Anterior cingulate cortex (tissue), 58 donors: ENCODE measurements around the gene SCAF1.

Experiments used
- DNase-seq, 58 donors: peaks; one replicate each; lab custom pipeline; 2025; lab: John Stamatoyannopoulos, UW

The SCAF1 gene

DNA sequence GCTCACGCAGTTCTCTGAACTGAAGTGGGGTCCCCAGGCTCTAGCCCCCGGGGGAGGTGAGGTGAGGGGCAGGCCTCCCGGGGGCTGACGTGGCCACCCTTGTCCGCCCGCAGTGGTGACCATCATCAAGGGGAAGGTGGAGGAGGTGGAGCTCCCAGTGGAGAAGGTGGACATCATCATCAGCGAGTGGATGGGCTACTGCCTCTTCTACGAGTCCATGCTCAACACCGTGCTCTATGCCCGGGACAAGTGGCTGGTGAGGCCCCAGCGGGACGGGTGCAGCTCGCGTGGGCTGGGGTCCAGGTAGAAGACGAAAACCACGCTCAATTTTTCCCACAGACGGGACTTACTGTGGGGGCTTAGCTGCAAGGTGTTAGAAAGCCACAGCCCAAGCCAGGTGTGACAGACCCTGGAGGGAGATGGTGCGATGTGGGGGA is 41.8 kb downstream of the SCAF1 start:
- DNase-seq = no peak

DNA sequence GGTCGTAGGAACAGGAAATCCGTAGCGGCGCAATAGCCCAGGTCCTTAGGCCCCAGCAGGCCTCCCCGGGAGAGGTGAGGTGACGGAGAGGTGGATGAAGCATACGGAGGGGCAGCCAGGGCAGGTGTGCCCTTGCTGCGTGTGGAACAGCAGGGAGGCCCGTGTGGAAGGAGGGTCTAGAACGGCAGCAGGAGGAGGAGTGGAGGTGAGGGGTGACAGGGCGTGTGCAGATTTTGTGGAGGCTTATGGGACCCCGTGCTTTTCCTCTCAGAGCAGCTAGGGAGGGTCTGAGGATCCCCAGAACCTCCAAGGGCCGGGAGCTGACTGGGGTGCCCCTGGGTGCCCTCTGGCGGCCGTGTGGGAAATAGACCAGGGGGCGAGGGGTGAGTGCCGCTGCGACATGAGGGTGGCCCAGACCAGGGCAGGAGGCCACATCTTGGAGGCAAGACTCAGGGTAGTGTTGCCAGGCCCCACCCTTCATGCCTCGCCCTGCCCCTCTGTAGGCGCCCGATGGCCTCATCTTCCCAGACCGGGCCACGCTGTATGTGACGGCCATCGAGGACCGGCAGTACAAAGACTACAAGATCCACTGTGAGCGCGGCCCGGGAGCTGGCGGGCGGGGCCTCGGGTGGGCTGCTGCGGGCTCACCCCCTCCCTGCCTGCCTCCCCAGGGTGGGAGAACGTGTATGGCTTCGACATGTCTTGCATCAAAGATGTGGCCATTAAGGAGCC is 42.4 kb downstream of the SCAF1 start:
- DNase-seq = no peak

DNA sequence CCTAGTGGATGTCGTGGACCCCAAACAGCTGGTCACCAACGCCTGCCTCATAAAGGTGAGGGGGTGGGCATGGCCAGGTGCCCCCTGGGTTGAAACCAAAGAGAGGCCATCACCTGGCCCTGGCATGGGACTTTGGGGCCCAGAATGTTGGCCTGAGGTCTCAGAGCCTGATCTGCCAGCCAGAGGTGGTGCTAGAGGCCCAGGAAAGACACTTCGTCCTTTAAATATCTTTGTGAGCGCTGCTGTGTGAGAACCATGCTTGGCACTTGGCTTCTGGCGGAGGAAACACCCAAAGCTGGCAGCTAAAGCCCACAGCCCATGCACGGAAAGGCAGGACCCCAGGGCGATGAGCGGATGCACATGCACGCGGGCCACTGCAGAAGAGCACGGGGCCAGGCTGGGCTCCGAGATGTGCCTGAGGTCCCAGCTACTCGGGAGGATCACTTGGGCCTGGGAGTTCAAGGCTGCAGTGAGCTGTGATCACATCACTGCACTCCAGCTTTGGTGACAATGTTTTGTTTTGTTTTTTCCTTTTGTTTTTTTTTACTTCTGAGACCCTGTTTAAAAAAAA is 43.1 kb downstream of the SCAF1 start:
- no peak for DNase-seq

DNA sequence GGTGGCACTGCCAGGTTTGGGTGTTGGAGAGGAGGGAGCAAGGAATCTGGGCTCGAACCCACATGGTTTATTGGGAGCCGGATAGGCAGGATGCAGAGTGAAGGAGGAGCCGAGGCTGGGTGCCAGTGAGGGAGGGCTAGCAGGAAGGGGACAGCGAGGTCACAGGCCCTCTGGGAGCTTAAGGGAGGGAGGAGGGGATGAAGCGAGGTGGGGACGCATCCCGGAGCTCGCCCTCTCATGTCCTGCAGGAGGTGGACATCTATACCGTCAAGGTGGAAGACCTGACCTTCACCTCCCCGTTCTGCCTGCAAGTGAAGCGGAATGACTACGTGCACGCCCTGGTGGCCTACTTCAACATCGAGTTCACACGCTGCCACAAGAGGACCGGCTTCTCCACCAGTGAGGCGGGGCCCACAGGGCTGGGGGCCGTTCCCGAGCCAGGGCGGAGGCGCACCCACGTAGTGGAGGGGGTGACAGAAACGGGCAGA is 43.9 kb downstream of the SCAF1 start:
- no peak for DNase-seq

DNA sequence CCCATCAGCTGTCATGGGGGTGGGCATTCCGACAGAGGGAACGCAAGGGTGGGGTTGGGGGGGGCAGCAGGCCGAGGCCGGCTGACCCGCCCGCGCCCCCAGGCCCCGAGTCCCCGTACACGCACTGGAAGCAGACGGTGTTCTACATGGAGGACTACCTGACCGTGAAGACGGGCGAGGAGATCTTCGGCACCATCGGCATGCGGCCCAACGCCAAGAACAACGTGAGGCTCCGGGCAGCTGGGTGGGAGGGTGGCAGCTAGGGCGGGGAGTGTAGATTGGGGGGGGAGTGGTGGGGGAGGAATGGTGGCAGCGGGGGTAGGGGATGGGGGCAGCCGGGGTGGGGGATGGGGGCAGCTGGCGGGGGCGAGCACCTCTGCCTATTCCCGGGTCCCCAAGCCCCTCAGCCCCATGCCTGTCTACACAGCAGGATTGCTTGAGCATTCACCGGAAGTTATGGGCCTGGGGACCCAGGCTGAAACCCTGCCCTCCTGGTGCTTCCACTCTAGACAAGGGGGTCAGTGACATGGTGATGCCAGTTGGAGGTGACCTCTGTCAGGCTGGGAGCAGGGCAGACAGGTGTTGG is 44.6 kb downstream of the SCAF1 start:
- no peak for DNase-seq

DNA sequence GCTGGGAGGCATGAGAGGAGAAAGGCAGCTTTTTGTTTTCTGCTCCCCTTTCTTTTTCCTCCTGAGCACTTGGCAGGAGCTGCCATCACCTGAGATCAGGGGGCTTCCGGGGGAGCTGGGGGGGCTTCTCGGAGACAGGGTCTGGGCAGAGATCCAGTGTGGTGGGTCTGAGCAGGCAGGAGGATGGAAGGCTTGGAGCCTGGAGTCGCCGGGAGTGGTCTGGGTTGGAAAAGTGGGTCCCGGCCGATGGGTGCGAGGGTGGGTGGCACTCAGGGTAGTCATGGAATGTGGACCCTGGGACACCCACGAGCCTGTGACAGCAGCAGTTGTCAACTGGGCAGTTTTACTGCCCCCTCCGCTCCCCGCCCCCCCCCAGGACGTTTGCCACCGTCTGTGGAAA is 45.1 kb downstream of the SCAF1 start:
- no peak for DNase-seq

DNA sequence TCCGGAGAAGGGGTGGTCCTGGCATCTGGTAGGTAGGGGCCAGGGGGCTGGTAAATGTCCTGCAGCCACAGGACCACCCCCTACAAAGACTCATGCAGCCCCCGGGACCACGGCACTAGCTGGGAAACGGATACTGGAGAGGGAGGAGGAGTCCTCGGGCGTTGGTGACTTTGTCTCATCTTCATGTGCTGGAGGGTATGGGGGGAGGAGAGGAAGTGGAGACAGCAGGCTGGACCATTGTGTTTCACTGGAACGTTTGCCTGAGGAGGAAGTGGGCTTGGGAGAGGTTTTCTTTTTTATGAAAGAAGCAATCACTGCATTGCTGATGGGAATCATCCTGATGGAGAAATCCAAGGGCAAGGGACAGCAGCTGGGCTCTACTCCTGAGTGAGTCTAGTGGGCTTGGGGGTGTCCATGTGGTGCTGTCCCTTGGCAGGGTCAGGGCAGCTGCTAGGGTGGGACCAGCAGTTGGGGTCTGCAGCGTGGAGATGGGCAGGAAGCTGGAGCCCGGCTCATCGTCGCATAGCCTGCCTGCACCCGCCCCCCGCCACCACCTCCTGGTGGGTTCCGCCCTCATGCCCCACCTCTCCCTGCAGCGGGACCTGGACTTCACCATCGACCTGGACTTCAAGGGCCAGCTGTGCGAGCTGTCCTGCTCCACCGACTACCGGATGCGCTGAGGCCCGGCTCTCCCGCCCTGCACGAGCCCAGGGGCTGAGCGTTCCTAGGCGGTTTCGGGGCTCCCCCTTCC is 45.7 kb downstream of the SCAF1 start:
- no peak for DNase-seq

DNA sequence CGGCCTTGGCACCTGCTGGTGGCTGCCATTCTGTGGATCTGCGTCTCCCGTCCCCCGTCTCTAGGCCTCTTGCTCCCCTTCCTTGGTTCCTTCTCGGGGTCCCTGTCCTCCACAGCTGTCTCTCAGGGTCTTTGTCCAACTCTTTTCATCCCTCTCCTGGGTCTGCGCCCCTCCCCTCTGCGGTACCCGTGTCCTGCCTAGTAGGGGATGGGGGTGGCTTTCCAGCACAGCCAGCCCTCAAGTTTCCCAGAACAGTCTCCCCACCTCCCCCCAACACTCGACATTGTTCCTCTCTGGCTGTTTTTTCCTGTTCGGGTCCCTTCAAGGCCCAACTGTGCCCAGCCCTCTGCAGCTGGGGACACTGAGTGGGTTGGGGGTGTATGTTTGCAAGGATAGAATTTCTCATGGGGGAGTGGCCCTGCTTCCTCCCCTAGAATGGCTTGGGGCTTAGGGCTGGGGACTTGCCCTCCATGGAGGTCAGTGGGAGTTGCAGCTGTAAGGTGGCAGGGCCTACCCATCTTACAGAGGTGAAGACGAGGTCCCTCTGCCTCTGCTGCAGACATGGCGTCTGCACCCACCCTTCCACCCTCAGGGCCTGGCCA is 46.6 kb downstream of the SCAF1 start:
- no peak for DNase-seq

DNA sequence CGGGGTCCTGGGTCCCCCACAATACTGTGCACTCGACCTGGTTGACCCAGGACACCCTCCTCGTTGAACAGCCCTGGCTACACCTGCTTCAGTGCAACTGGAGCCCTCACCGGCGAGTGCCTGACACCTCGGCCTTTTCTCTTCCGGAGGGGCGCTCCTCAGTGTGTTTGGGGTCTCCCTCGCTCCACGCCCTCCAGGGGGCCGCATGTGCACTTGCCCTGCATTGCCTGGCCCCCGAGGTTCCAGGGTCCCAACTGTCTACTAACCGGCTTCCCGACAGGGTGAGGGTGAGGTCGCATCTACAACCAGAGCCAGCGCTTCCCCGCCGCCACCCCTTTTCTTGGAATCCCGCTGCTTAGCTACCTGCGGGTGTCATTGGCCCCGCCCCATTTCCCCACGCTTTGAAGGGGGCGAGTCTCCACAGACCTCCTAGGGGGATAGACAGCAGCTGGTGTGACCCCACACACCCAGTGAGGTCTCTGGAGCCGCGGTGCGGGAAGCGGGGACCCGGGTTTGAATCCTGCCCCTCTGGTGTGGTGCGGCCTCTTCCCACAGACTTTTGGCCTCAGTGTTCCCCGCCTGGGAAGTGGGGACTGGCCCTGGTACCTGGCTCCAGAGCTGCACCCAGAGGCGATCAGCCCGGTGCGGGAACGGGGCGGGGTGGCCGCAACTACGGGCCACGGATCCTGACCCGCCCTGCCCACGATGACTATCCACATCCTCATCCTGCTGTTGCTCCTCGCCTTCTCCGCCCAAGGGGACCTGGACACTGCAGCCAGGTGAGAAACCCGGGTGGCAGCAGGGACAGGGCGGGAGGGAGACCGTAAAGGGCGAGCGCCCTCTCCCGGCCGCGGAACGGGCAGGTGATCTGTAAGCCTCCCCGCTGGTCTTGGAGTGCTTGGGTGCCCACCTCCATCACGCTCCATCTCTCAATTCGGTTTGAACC is 47.4 kb downstream of the SCAF1 start, which contains the start of gene ADM5:
TSS of gene ADM5 (plus strand) at position 462 of the 946 bp plus-strand sequence. CDS start at position 706, 244 bp downstream.
- DNase-seq = peak in 35 of 58 donors; percentile 9 to 76 (median 37)

DNA sequence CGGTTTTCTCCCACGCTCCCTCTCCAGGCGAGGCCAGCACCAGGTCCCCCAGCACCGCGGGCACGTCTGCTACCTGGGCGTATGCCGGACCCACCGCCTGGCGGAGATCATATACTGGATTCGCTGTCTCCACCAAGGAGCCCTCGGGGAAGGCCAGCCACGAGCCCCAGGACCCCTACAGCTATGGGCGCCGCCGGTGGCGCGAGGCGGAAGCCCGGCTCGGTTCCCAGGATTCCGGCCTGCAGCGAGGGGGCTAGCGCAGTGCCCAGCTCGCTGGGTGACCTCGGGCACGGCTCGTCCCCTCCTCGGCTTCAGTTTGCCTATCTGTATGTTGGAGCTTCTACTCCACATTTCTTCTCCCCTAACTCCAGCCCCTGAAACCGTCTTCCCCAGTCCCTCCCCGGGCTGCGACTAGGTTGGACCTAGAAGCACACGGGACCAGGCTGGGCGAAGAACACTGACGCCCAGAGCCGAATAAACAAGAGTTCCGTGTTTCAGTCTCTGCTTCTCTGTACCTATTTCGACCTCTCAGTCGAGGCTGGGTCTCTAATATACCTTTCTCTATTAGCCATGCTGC is 48.2 kb downstream of the SCAF1 start:
- peak in 5 of 58 donors; percentile 17 to 62 (median 46) for DNase-seq

DNA sequence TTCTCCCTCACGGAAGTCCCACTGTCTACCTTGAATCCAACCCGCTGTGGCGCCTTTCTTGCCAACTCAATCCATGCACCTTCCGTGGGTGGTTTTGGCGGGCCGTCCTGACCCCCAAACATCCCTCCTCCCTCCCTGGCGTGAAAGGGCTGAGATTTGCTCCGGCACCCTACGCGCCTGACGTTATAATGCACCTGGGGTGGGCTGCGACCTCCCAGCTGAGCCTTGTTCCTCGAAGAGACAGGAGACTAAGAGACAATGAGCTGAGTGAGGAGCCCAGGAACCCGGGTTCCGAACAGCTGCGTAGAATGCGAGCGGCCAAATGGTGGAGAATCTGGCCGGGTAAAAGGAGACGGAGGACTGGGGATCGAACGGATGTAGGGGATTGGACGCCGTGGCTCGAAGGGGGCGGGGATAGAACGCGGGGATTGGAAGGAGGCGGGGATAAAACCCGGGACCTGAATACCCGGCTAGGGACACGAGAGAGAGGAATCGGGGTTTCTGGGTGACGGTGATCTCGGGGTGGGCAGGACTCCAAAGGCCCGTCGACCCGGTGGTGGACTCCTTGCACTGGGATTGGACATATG is 48.7 kb downstream of the SCAF1 start, which contains the start of gene CPT1C:
TSS of gene CPT1C (plus strand) at position 461 of the 587 bp plus-strand sequence. CDS start 1,137 bp downstream, outside the sequence.
- peak in 57 of 58 donors; percentile 43 to 93 (median 81) for DNase-seq

DNA sequence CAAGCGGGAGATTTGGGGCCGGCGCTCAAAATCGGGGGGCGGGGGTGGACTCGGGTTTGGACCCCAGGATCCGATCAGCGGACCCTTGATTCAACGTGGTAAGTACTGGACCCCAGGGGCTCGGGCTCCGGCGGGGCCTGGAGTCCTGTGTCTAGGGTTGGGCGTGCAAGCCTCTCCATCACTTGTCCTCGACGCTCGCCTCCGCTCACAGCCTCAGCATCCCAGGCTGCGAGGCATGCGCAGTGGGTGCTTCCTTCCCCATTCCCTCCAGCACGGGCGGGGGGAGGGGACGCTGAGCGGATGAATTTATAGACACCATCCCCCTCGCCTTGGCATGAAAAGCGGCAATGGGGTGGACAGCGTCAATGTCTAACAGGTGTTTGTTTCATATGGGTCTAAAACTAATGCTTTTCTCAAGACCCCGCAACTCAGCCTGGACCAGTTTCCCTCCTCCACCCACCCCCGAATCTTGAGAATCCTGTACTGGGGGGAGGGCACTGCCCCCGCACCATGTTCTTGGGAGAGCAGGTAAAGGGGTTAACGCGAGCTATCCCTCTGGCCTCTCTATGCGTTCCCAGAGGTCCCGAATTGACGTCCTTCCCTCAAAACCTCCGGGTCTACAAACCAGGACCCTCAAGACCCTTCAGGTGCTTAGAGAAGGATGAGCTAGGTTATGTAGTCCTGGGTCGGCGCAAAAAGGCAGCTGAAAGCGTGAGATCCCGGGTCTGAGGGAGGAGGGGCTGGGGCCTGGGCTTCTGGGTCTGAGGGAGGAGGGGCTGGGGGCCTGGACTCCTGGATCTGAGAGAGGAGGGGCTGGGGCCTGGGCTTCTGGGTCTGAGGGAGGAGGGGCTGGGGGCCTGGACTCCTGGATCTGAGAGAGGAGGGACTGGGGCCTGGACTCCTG is 49.5 kb downstream of the SCAF1 start:
- peak in 56 of 58 donors; percentile 39 to 88 (median 67) for DNase-seq

DNA sequence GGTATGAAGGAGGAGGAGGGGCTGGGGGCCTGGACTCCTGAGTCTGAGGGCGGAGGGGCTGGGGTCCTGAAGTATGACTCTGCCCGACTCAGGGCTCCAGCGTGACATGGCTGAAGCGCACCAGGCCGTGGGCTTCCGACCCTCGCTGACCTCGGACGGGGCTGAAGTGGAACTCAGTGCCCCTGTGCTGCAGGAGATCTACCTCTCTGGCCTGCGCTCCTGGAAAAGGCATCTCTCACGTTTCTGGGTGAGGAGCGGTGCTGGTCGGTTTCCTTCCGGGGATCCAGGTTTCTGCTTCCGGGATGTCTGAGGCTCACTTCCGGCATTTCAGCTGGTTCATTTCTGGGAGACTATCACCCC is 50.1 kb downstream of the SCAF1 start:
- peak in 31 of 58 donors; percentile 7 to 65 (median 25) for DNase-seq

DNA sequence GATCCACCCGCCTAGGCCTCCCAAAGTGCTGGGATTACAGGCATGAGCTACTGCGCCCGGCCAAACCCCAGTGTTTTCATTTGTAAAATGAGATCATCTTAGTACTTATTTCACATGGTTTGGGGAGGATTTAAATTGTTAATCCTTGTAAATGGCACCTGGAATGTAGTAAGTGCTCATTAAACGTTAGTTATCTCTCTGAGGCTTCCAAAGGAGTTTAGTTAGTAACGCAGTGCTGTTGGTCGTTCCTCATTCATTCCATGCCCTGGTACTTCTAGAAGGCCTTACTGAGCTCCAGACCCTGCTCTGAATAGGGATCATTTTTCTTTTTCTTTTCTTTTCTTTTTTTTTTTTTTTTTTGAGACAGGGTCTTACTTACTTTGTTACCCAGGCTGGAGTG is 54.1 kb downstream of the SCAF1 start:
- no peak for DNase-seq

DNA sequence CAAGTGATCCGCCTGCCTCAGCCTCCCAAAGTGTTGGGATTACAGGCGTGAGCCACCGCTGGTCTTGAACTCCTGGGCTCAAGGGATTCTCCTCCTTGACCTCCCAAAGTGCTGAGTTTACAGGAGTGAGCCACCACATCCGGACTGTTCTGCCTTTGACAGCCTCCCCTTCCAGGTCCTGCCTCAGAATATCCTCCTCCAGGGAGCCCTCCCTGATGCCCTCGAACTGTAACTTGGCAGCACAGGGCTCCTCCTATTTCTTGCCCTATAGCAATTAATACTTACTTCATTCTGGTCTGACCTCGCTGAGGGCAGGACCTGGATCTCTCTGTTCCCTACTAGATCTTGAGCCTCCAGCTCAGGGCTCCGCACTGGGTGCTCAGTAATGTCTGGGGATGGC is 54.9 kb downstream of the SCAF1 start:
- no peak for DNase-seq

DNA sequence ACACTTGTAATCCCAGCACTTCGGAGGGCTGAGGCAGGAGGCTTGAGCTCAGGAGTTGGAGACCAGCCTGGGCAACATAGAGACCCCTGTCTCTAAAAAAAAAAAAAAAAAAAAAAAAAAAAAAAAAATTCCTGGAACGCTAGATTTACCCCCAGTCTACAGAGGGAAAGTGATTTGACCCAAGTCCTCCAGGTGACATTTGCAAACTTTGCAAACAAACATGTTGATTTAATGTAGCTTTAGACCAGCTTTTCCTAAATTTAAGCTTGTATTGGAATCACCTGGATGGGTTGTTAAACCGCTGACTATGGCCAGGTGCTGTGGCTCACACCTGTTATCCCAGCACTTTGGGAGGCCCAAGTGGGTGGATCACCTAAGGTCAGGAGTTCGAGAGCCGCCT is 57.4 kb downstream of the SCAF1 start:
- DNase-seq = no peak

DNA sequence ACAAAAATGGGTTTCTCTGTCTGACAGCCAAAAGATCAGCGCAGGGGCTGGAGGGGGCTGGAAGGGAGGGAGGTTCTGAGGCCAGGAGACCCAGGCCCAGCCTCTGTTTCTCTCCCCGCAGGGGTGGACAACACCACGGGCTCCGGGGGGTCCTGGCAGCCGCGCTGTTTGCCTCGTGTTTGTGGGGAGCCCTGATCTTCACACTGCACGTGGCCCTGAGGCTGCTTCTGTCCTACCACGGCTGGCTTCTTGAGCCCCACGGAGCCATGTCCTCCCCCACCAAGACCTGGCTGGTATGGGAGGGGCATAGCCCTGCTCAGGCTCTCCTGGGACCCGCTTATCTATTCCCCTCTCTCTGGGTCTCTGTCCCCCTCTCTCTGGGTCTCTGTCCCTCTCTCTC is 58.6 kb downstream of the SCAF1 start:
- no peak for DNase-seq
